Subcutaneous adipose tissue (tissue), 4 donors: ENCODE results near the gene TYMS. TPM values are rescaled to one million over a fixed set of nuclear protein-coding genes. Genes with fewer than 3 reads are reported as not detected.

Experiments used
- CTCF ChIP-seq: fragments of 450-650 bp; IDR thresholded peaks from one replicate; pipeline ENCODE4 v1.5.1; 2016; ENCODE audit warnings: low read depth, mild to moderate bottlenecking, control low read depth, antibody characterized with exemption, moderate library complexity
- total RNA-seq, 4 donors: library from RNA; depleted of rRNA; stranded (reverse); fragments of >200 nt; gene quantifications; one replicate each; pipeline ENCODE4 v1.1.0, GENCODE V29; 2016

TYMS gene
- total RNA-seq, 4 donors from 2014 or later = 3.3 to 10.2 (median 4.3) TPM; not detected in 1

DNA sequence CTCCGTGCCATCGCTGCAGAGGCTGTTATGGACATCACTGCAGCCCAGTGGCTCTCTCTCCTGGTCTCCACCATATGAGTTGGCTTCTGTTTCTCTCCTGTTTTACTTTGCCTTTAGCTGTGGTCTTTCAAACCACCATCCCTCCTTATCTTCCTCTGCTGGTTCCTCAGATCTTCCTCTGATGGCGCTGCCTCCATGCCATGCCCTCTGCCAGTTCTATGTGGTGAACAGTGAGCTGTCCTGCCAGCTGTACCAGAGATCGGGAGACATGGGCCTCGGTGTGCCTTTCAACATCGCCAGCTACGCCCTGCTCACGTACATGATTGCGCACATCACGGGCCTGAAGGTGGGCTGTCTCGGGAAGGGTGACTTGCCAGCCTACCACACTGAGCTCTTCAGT, 13.1 kb downstream of the TYMS start:
- no peak for TF ChIP-seq CTCF

- TF ChIP-seq CTCF = no peak
These were observed 14.0 kb downstream of the TYMS start for GRCh38 chr18:671405-671804.

- no peak for TF ChIP-seq CTCF
These were observed 15.9 kb downstream of the TYMS start for GRCh38 chr18:673317-673716.

DNA sequence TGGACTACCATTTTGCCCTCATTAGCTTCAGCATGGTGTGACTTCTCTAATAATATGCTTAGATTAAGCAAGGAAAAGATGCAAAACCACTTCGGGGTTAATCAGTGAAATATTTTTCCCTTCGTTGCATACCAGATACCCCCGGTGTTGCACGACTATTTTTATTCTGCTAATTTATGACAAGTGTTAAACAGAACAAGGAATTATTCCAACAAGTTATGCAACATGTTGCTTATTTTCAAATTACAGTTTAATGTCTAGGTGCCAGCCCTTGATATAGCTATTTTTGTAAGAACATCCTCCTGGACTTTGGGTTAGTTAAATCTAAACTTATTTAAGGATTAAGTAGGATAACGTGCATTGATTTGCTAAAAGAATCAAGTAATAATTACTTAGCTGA, 16.3 kb downstream of the TYMS start:
- no peak for TF ChIP-seq CTCF

- TF ChIP-seq CTCF = no peak
These were observed 17.9 kb downstream of the TYMS start for GRCh38 chr18:675307-675706.

- TF ChIP-seq CTCF = no peak
These were observed 18.6 kb downstream of the TYMS start for GRCh38 chr18:676069-676468.

DNA sequence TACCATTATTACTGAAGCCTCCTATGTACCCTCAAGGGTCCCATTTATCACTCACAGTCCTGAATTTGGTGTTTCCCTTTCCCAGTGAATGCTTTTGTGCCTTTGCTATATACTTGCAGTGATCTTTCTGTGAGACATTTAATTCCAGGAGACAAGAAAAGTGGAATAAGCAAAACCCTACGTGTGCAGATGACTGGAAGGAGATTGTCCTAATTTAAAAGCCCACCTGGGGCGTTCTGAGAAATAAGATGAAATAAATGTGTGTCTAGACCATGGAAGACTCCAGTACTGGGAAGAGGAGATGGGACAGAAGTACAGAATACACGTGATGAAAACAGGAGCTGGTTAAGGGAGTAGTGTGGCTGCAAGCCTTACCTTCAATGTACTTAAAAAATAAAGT, 19.3 kb downstream of the TYMS start:
- no peak for TF ChIP-seq CTCF
